ENCODE measurements around the gene GRIN1. TPM values are rescaled to one million over a fixed set of nuclear protein-coding genes. Genes with fewer than 3 reads are reported as not detected.

GRIN1 gene
- total and polyA plus RNA-seq, 2 of the 13 experiments (the other 11 are each of a cell fraction or from before 2014, with no cell fraction given): 0.13 TPM; not detected in 1

- TF ChIP-seq, protein P1, sequence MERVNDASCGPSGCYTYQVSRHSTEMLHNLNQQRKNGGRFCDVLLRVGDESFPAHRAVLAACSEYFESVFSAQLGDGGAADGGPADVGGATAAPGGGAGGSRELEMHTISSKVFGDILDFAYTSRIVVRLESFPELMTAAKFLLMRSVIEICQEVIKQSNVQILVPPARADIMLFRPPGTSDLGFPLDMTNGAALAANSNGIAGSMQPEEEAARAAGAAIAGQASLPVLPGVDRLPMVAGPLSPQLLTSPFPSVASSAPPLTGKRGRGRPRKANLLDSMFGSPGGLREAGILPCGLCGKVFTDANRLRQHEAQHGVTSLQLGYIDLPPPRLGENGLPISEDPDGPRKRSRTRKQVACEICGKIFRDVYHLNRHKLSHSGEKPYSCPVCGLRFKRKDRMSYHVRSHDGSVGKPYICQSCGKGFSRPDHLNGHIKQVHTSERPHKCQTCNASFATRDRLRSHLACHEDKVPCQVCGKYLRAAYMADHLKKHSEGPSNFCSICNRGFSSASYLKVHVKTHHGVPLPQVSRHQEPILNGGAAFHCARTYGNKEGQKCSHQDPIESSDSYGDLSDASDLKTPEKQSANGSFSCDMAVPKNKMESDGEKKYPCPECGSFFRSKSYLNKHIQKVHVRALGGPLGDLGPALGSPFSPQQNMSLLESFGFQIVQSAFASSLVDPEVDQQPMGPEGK (CRISPR knock-in tag; IDR thresholded peaks at IDR 0.05): peak; percentile 86
- TF ChIP-seq FOSL2 (CRISPR knock-in tag; IDR thresholded peaks at IDR 0.05) (peak; percentile 14; the same call in 1 of the 2 replicates), ZNF879 (CRISPR knock-in tag; IDR thresholded peaks at IDR 0.05) (no peak), HNF1B (CRISPR knock-in tag; IDR thresholded peaks at IDR 0.05) (peak; percentile 83), ARID4A (CRISPR knock-in tag; IDR thresholded peaks at IDR 0.05; ENCODE audit: borderline replicate concordance) (peak; percentile 99), YY1 (IDR thresholded peaks at IDR 0.05; ENCODE audit: insufficient read depth, insufficient replicate concordance, low read depth, low read length) (peak; percentile 94), ZNF564 (CRISPR knock-in tag; IDR thresholded peaks at IDR 0.05) (0 out of 2 replicates have a peak, but pooled peaks have one; percentile 47), FOXK1 (CRISPR knock-in tag; IDR thresholded peaks at IDR 0.05; ENCODE audit: borderline replicate concordance, low read depth) (peak; percentile 89; the same call in 1 of the 2 replicates), ZNF781 (CRISPR knock-in tag; IDR thresholded peaks at IDR 0.05; ENCODE audit: borderline replicate concordance, not compliant biosample characterization) (peak; percentile 63), MYPOP (CRISPR knock-in tag; IDR thresholded peaks at IDR 0.05) (no peak), ZNF816 (CRISPR knock-in tag; IDR thresholded peaks at IDR 0.05; ENCODE audit: borderline replicate concordance) (no peak; the same call in 1 of the 2 replicates), SNAI1 (CRISPR knock-in tag; IDR thresholded peaks at IDR 0.05; ENCODE audit: borderline replicate concordance) (no peak)
- TF ChIP-seq, protein P2, sequence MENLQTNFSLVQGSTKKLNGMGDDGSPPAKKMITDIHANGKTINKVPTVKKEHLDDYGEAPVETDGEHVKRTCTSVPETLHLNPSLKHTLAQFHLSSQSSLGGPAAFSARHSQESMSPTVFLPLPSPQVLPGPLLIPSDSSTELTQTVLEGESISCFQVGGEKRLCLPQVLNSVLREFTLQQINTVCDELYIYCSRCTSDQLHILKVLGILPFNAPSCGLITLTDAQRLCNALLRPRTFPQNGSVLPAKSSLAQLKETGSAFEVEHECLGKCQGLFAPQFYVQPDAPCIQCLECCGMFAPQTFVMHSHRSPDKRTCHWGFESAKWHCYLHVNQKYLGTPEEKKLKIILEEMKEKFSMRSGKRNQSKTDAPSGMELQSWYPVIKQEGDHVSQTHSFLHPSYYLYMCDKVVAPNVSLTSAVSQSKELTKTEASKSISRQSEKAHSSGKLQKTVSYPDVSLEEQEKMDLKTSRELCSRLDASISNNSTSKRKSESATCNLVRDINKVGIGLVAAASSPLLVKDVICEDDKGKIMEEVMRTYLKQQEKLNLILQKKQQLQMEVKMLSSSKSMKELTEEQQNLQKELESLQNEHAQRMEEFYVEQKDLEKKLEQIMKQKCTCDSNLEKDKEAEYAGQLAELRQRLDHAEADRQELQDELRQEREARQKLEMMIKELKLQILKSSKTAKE (CRISPR knock-in tag; IDR thresholded peaks at IDR 0.05; ENCODE audit: borderline replicate concordance): no peak
- TF ChIP-seq, protein P3, sequence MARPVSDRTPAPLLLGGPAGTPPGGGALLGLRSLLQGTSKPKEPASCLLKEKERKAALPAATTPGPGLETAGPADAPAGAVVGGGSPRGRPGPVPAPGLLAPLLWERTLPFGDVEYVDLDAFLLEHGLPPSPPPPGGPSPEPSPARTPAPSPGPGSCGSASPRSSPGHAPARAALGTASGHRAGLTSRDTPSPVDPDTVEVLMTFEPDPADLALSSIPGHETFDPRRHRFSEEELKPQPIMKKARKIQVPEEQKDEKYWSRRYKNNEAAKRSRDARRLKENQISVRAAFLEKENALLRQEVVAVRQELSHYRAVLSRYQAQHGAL (CRISPR knock-in tag; IDR thresholded peaks at IDR 0.05; ENCODE audit: not compliant biosample characterization): no peak
Measured at GRCh38 chr9:137205126-137206069, 66.4 kb downstream of the GRIN1 start, which contains the start of the genes NDOR1 and TMEM203 (continued).

All from HepG2 (cell line).